Urinary bladder (tissue), 4 donors: ENCODE measurements around the gene LMOD1. TPM values are rescaled to one million over a fixed set of nuclear protein-coding genes. Genes with fewer than 3 reads are reported as not detected.
"Not testable (repeated sequence)": the region's sequence is repeated elsewhere in the genome, so short reads cannot be mapped to it uniquely, and the experiment has no call there.

Experiments used
- DNase-seq: peaks from one replicate; pipeline ENCODE4 v3.0.0-alpha.2; 2015; ENCODE audit errors: extremely low spot score
- H3K27ac ChIP-seq: one replicate; pipeline ENCODE4 v1.5.1; 2013; ENCODE audit warnings: low read depth, mild to moderate bottlenecking, moderate library complexity
- H3K36me3 ChIP-seq: one replicate; pipeline ENCODE4 v1.6.1; 2013; ENCODE audit warnings: mild to moderate bottlenecking, moderate library complexity; ENCODE audit not compliant: insufficient read depth
- H3K4me1 ChIP-seq: one replicate; pipeline ENCODE4 v1.6.1; 2013; ENCODE audit warnings: mild to moderate bottlenecking, moderate library complexity; ENCODE audit not compliant: insufficient read depth
- H3K4me3 ChIP-seq: one replicate; pipeline ENCODE4 v1.5.1; 2013; ENCODE audit warnings: low read depth, low read length
- WGBS: extraction: QIAGEN DNeasy Blood & Tissue Kit; methylation state at CpG from one replicate; pipeline ENCODE4 v1.1.7; 2013; 5-methylcytosine and 5-hydroxymethylcytosine counted together
- polyA plus RNA-seq: library from polyadenylated mRNA; stranded (reverse); fragments of 200-250 nt; gene quantifications from one replicate; pipeline ENCODE4 v1.2.3, GENCODE V29; 2013
- total RNA-seq: library from RNA; depleted of rRNA; stranded (reverse); fragments of >200 nt; gene quantifications from one replicate; pipeline ENCODE4 v1.2.3, GENCODE V29; 2014
- donor health status: healthy with polysubstance abuse.
- donor health status: healthy.

The LMOD1 gene
- total and polyA plus RNA-seq, 2 donors: 71.7 to 731 TPM

- H3K36me3 ChIP-seq, H3K4me3 ChIP-seq, H3K4me1 ChIP-seq, H3K27ac ChIP-seq, DNase-seq: not testable (repeated sequence)
- WGBS: 69% methylated on average over 10 of the region's 10 CpGs
Observed at GRCh38 chr1:201940316-201940715, 6.0 kb downstream of the LMOD1 start.

DNA sequence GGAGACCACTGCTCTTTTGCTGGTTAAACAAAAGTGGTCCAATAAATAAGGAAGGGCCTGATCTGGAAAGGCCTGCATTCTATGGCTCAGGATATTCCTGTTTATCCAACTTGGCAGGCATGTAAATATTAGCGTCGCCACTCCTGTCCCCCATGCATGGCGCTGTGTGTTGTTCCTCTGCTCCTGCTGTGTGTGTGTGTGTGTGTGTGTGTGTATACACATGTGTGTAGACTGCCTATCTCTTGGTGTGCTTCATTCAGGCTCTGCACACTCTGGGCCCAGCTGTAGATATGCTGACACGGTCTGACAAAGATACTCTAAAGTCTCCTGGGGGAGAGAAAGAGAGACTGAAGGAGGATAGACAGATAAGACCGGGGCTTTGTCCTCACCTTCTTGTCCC lies 6.8 kb downstream of the LMOD1 start:
- no peak for DNase-seq
- H3K4me1 ChIP-seq: no peaks in the 10 kb centered on the region
- H3K27ac ChIP-seq: peak overlapping the region; percentile 72
- no peaks in the 10 kb centered on the region for H3K36me3 ChIP-seq
- 29% methylated on average over 5 of the region's 5 CpGs for WGBS
- no peak overlapping the region for H3K4me3 ChIP-seq

- Histone ChIP-seq H3K4me1 (no peaks in the 10 kb centered on the region), H3K4me3 (peak overlapping the region; percentile 3)
Observed at GRCh38 chr1:201939148-201939547, 7.2 kb downstream of the LMOD1 start.

DNA sequence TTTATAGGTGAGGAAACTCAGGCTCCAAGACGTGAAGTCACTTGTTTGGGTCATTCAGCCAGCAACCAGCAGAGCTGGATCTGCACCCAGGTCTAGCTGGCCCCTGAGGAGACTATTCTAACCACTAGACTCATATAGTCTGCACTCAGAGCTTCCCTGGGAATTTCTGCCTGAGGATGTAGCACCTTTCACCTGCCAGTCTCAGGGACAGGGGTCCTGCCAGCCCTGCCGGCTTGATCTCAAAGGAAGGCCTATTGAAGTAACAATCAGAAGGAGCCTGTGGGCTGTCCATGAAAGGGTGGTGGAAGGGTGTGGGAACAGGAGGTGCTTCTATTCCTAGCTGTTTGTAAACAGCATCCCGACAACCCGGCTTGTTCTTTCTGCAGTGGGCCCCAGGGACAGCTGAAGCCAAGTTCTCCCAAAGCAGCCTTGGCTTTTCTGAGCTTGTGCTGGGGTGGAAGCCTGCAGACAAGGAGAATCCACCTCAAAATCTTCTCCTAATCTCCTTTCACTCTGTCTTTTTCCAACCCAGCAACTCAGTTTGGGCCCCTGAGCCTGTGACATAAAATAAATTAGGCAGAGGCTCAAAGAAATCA lies 7.8 kb downstream of the LMOD1 start:
- Histone ChIP-seq H3K27ac (peak overlapping the region; percentile 62), H3K4me3 (peak overlapping the region; percentile 3), H3K36me3 (no peaks in the 10 kb centered on the region), H3K4me1 (no peaks in the 10 kb centered on the region)
- no peak for DNase-seq
- 26% methylated on average over 4 of the region's 4 CpGs for WGBS

More at GRCh38 chr1:201939148-201939547, 7.2 kb downstream of the LMOD1 start:
- Histone ChIP-seq H3K36me3 (no peaks in the 10 kb centered on the region), H3K27ac (no peak overlapping the region)
- no peak for DNase-seq
- WGBS: 29% methylated on average over 4 of the region's 4 CpGs

DNA sequence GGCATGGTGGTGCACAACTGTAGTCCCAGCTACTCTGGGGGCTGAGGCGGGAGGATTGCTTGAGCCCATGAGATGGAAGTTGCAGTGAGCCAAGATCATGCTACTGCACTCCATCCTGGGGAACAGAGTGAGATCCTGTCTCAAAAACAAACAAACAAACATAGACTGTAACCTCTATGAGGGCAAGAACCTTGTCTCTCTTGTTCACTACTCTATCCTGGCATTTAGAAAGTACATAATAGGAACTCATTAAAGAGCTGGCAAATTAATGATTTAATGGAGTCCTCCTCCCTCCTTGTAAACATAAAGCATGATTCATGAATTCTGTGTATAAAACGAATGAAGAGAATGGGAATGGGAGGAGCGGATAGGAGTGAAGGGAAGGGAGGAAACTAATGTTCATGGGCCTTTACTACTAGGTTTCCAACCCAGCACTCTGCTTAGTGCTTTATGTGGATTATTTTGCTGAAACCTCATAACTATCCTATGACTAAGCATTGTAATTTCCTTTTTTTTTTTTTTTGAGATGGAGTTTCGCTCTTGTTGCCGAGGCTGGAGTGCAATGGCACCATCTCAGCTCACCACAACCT lies 8.6 kb downstream of the LMOD1 start:
- H3K4me1 ChIP-seq: no peaks in the 10 kb centered on the region
- 29% methylated on average over 5 of the region's 5 CpGs for WGBS

DNA sequence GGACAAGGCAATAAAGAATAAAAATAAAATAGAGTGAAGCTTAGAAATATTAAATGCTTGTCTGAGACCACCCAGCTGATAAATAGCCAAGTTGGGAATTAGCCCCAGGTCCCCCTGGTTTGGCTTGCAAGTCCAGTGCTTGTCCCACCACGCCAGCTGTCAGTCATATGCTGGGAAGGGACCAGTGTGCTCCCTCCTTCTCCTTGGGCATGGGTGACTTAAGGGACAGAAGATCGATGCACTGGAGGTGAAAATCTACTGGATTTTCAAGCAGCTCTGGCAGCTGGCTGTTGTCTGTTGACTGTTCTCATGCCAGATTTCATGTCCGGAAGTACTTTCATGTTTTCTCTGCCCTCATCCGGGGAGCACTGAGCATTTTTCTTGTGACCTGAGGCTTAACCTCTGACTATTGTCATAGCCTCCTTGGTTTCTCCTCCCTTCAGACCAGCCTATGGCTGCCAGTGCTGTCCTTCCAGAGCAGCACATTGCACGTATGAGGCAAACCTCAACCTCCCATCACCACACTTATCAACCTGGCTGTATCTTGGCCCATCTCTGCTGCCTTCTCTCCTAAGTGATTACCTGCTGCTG lies 12.4 kb downstream of the LMOD1 start:
- H3K27ac ChIP-seq: no peak overlapping the region
- DNase-seq: no peak
- no peaks in the 10 kb centered on the region for H3K4me1 ChIP-seq
- WGBS: 25% methylated on average over 5 of the region's 5 CpGs
- no peaks in the 10 kb centered on the region for H3K36me3 ChIP-seq
- H3K4me3 ChIP-seq: no peak overlapping the region

More for the DNA sequence above, 8.6 kb downstream of the LMOD1 start:
- DNase-seq: no peak
- Histone ChIP-seq H3K36me3 (no peaks in the 10 kb centered on the region), H3K27ac (no peak overlapping the region), H3K4me3 (no peak overlapping the region)

GRCh38 chr1:201930803-201931202 lies 15.5 kb downstream of the LMOD1 start:
- Histone ChIP-seq H3K4me3 (no peak overlapping the region), H3K36me3 (no peaks in the 10 kb centered on the region), H3K4me1 (no peaks in the 10 kb centered on the region), H3K27ac (no peak overlapping the region)
- 59% methylated on average over 5 of the region's 5 CpGs for WGBS
- no peak for DNase-seq

DNA sequence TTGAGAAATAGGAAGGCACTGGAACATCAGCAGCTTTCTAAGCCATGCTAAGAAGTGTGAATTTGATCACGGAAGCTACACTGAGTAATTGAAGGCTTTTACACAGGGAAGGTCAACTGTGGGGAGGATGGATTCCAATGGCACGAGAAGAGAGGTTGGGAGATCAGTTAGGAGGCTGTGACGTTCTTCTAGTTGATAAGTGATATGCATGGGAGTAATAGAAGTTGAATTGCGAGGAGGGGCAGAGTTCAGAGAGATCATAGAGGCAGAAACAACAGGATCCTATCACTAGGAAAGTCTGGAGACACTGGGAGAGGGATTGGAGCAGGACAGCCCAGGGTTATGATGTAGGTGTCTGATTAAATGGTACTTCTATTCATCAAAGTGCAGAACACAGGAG lies 16.2 kb downstream of the LMOD1 start:
- Histone ChIP-seq H3K4me1 (no peaks in the 10 kb centered on the region), H3K27ac (no peak overlapping the region), H3K36me3 (no peaks in the 10 kb centered on the region), H3K4me3 (no peak overlapping the region)
- WGBS: 63% methylated on average over 4 of the region's 4 CpGs
- DNase-seq: no peak

DNA sequence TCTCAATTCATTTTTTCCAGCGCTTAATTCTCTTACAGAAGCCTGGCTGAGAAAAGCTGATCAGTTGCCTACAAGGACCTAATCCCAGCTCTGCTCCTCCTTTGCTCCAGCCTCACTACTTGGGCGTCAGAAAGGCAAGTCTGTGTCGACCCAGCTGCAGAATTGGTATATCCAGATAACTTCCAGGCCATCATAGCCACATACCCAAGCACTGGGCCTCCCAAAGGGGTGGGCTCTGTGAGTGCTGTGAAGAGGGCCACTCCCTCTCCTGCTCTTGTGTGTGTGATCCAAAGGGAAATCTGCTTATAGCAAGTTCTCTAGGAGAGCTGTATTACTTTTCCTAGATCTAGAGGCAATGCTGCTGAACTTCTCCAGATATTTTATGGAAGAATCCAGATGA lies 18.1 kb downstream of the LMOD1 start:
- Histone ChIP-seq H3K4me1 (no peaks in the 10 kb centered on the region), H3K36me3 (no peaks in the 10 kb centered on the region), H3K27ac (no peak overlapping the region), H3K4me3 (no peak overlapping the region)
- 70% methylated on average over 3 of the region's 3 CpGs for WGBS
- DNase-seq: no peak

GRCh38 chr1:201925981-201926645 lies 20.2 kb downstream of the LMOD1 start:
- no peak overlapping the region for H3K27ac ChIP-seq
- H3K4me3 ChIP-seq: no peak overlapping the region
- 27% methylated on average over 5 of the region's 5 CpGs for WGBS
- H3K36me3 ChIP-seq: no peaks in the 10 kb centered on the region
- DNase-seq: no peak
- no peaks in the 10 kb centered on the region for H3K4me1 ChIP-seq

DNA sequence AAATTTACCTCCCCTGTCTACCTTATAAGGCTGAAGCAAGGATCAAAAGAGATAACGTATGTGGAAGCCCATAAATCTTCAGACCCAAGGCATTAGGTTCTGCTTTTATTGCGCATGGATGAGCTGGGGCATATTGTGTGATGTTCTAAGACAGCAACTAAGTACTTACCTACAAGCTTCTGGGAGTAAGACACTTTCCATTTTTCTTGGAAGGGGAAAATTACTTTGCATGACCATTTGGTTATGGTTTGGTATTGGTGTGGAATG lies 21.1 kb downstream of the LMOD1 start:
- Histone ChIP-seq H3K27ac (no peak overlapping the region), H3K36me3 (no peaks in the 10 kb centered on the region), H3K4me3 (no peak overlapping the region), H3K4me1 (no peaks in the 10 kb centered on the region)
- no peak for DNase-seq
- 39% methylated on average over 2 of the region's 2 CpGs for WGBS

GRCh38 chr1:201921952-201922558 lies 24.3 kb downstream of the LMOD1 start:
- Histone ChIP-seq H3K4me1 (no peaks in the 10 kb centered on the region), H3K27ac (no peak overlapping the region), H3K36me3 (no peaks in the 10 kb centered on the region), H3K4me3 (no peak overlapping the region)
- 93% methylated on average over 3 of the region's 3 CpGs for WGBS
- no peak for DNase-seq

GRCh38 chr1:201918343-201918742 lies 28.0 kb downstream of the LMOD1 start:
- no peak for DNase-seq
- H3K4me1 ChIP-seq: no peaks in the 10 kb centered on the region
- H3K27ac ChIP-seq: peak overlapping the region; percentile 91
- H3K36me3 ChIP-seq: no peaks in the 10 kb centered on the region
- 50% methylated on average over 5 of the region's 5 CpGs for WGBS
- H3K4me3 ChIP-seq: no peak overlapping the region
